ENCODE data around the gene NEAT1. TPM values are rescaled to one million over a fixed set of nuclear protein-coding genes. Genes with fewer than 3 reads are reported as not detected.
A peak's percentile ranks its signal among the peaks of the same experiment; 100 is the strongest.

Gene NEAT1
- total and polyA plus RNA-seq, 9 of the 15 experiments (the other 6 are each of a cell fraction or from before 2014, with no cell fraction given) = 20.1 to 389 (median 62.8) TPM

GRCh38 chr11:65423516-65424204 is 1.1 kb downstream of the NEAT1 start (continued):
- TF ChIP-seq HBP1 (CRISPR knock-in tag; IDR thresholded peaks at IDR 0.05) (peak; percentile 87), RERE (CRISPR knock-in tag; IDR thresholded peaks at IDR 0.05; ENCODE audit: borderline replicate concordance) (no peak), ETS1 (conservative IDR thresholded peaks at IDR 0.05; ENCODE audit: control insufficient read depth, low read depth, low read length) (peak; percentile 68), PPARD (CRISPR knock-in tag; IDR thresholded peaks at IDR 0.05) (no peak), ZNF695 (CRISPR knock-in tag; IDR thresholded peaks at IDR 0.05) (peak; percentile 70), PML (IDR thresholded peaks at IDR 0.05; ENCODE audit: low read length) (peak; percentile 5; the same call in 1 of the 2 replicates), DEAF1 (CRISPR knock-in tag; IDR thresholded peaks at IDR 0.05) (peak; percentile 16; the same call in 1 of the 2 replicates), HNRNPUL1 (IDR thresholded peaks at IDR 0.05; ENCODE audit: low read length) (no peak; the same call in 1 of the 2 replicates), PHF21A (IDR thresholded peaks at IDR 0.05; ENCODE audit: borderline replicate concordance, low read depth) (no peak; the same call in 1 of the 2 replicates), CCAR2 (IDR thresholded peaks at IDR 0.05; ENCODE audit: low read depth, low read length) (no peak), ZBTB49 (CRISPR knock-in tag; IDR thresholded peaks at IDR 0.05; ENCODE audit: borderline replicate concordance) (no peak), DMBX1 (CRISPR knock-in tag; IDR thresholded peaks at IDR 0.05; ENCODE audit: borderline replicate concordance) (no peak)

Data from K562 (cell line).